Measurements from ENCODE around the gene OXCT1. TPM values are rescaled to one million over a fixed set of nuclear protein-coding genes. Genes with fewer than 3 reads are reported as not detected.

The OXCT1 gene
- total and polyA plus RNA-seq, 2 of the 13 experiments (the other 11 are each of a cell fraction or from before 2014, with no cell fraction given): 0.92 to 4.7 TPM

DNA sequence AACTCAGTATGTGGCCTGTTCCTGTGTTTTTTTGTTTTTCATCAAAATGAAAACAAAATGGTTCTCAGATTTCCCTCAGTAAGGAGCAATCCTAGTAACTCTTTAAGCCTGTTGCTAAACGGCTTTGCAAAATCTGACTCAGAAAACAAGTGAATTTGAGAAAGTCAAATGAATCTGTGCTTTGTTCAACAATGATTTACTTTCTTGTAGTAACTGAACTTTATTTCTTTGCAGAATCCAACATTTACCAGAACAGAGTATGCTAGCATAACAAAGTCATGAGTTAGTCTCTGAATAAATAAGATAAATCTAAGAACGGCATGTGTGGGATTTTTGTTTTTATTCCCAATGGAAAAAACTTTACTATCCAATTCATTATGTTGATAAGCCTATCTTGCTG, 93.8 kb downstream of the OXCT1 start:
- no peak for DNase-seq (ENCODE audit: low spot score)
- no TSS peak for BruUV-seq (replicated peaks)
- 31% methylated on average over 2 of the region's 2 CpGs for WGBS (ENCODE audit: low lambda C conversion rate)
- Histone ChIP-seq H3K9me3 (ENCODE audit: low read length) (no peaks in the 10 kb centered on the region), H3K4me1 (ENCODE audit: insufficient read depth, low read length) (no peaks in the 10 kb centered on the region), H2AFZ (ENCODE audit: low read length) (no peak overlapping the region), H3K27ac (ENCODE audit: extremely low read length, insufficient read depth, low read length) (no peak overlapping the region), H3K4me3 (replicated peaks in 1 of 3; ENCODE audit: insufficient read depth in 1 of 3, low read depth in 2 of 3, low read length in 3 of 3) (no peak overlapping the region), H3K79me2 (ENCODE audit: insufficient read depth, low read length) (no peaks in the 10 kb centered on the region), H3K27me3 (ENCODE audit: control insufficient read depth in 1 of 2, insufficient read depth in 2 of 2, low read length in 2 of 2) (no peaks in the 10 kb centered on the region), H3K4me2 (ENCODE audit: low read depth, low read length) (no peak overlapping the region), H3K36me3 (replicated peaks in 1 of 2; ENCODE audit: control insufficient read depth in 1 of 2, insufficient read depth in 2 of 2, low read length in 2 of 2) (no peaks in the 10 kb centered on the region), H4K20me1 (ENCODE audit: insufficient read depth, low read length) (no peaks in the 10 kb centered on the region), H3K9ac (ENCODE audit: insufficient read depth, low read depth, low read length) (no peak overlapping the region)
- no peak for FAIRE-seq
- TF ChIP-seq TEAD2 (CRISPR knock-in tag; IDR thresholded peaks at IDR 0.05) (no peak), FOXP1 (IDR thresholded peaks at IDR 0.05) (no peak), FOXP1 (CRISPR knock-in tag; IDR thresholded peaks at IDR 0.05) (no peak)
- CTCF ChIA-PET (ENCODE audit: low intra/inter-chr PET ratio, low total read pairs): no interaction called here
- ATAC-seq: no peak
- intact Hi-C loops (cut with micrococcal nuclease; ENCODE audit: unreplicated experiment): no loop called here
- in situ Hi-C loops (cut with HindIII; ENCODE audit: extremely low pct_ligation_motif_present, low pct_unique_long_range_greater_than_20kb): no loop called here
- POLR2A ChIA-PET: no interaction called here

- no peak overlapping the region for H3K9ac ChIP-seq (ENCODE audit: insufficient read depth, low read depth, low read length)
- intact Hi-C loops (cut with micrococcal nuclease; ENCODE audit: unreplicated experiment): no loop called here
- H3K79me2 ChIP-seq (ENCODE audit: insufficient read depth, low read length): no peaks in the 10 kb centered on the region
- no peaks in the 10 kb centered on the region for H3K27me3 ChIP-seq (ENCODE audit: control insufficient read depth in 1 of 2, insufficient read depth in 2 of 2, low read length in 2 of 2)
- BruUV-seq (replicated peaks): no TSS peak
- no peaks in the 10 kb centered on the region for H3K36me3 ChIP-seq (replicated peaks in 1 of 2; ENCODE audit: control insufficient read depth in 1 of 2, insufficient read depth in 2 of 2, low read length in 2 of 2)
- no peak for FAIRE-seq
- H4K20me1 ChIP-seq (ENCODE audit: insufficient read depth, low read length): no peaks in the 10 kb centered on the region
- H3K4me1 ChIP-seq (ENCODE audit: insufficient read depth, low read length): no peaks in the 10 kb centered on the region
- ATAC-seq: no peak
- ChIA-PET CTCF (ENCODE audit: low intra/inter-chr PET ratio, low total read pairs) (no interaction called here), POLR2A (no interaction called here)
- H3K9me3 ChIP-seq (ENCODE audit: low read length): no peaks in the 10 kb centered on the region
- TF ChIP-seq NFYB (CRISPR knock-in tag; IDR thresholded peaks at IDR 0.05) (no peak), ZNF44 (CRISPR knock-in tag; IDR thresholded peaks at IDR 0.05) (no peak), FOSL1 (CRISPR knock-in tag; IDR thresholded peaks at IDR 0.05; ENCODE audit: borderline replicate concordance) (no peak)
- 39% methylated on average over 1 of the region's 1 CpG for WGBS (ENCODE audit: low lambda C conversion rate)
- no peak overlapping the region for H3K4me2 ChIP-seq (ENCODE audit: low read depth, low read length)
- in situ Hi-C loops (cut with HindIII; ENCODE audit: extremely low pct_ligation_motif_present, low pct_unique_long_range_greater_than_20kb): no loop called here
- H3K4me3 ChIP-seq (replicated peaks in 1 of 3; ENCODE audit: insufficient read depth in 1 of 3, low read depth in 2 of 3, low read length in 3 of 3): no peak overlapping the region
- no peak for DNase-seq (ENCODE audit: low spot score)
- no peak overlapping the region for H3K27ac ChIP-seq (ENCODE audit: extremely low read length, insufficient read depth, low read length)
- no peak overlapping the region for H2AFZ ChIP-seq (ENCODE audit: low read length)
Observed at GRCh38 chr5:41773799-41774198, 96.4 kb downstream of the OXCT1 start.
